PC-3 (cell line): ENCODE data around the gene COQ8A. TPM values are rescaled to one million over a fixed set of nuclear protein-coding genes. Genes with fewer than 3 reads are reported as not detected.

Source experiments
- ATAC-seq: fragments of 200-7000 bp; cut with Tn5 transposase; 2 replicates; pipeline ENCODE4 v1.9.1; 2020; ENCODE audit warnings: mild to moderate bottlenecking, moderate library complexity
- BruUV-seq: library from RNA; stranded (reverse); fragments of 400-500 nt; replicated peaks from 2 replicates; lab custom pipeline; 2021; lab: Mats Ljungman, UMichigan
- CTCF ChIA-PET: fragments of 300-600 bp; sonication (Branson Sonifier 250); formaldehyde crosslinking; loops from one replicate; lab custom pipeline; 2022; ENCODE audit warnings: antibody characterized with exemption; lab: Charles Lee
- POLR2A ChIA-PET: fragments of 300-600 bp; sonication (Branson Sonifier 250); formaldehyde crosslinking; loops from one replicate; lab custom pipeline; 2022; ENCODE audit warnings: antibody characterized with exemption; ENCODE audit not compliant: unreplicated experiment; lab: Charles Lee
- DNase-seq: peaks from one replicate; pipeline ENCODE4 v3.0.0-alpha.2; 2015
- H2AFZ ChIP-seq: fragments of 300-600 bp; sonication (generic); 2 replicates; pipeline ENCODE4 v1.6.0; 2016; ENCODE audit warnings: antibody characterized with exemption, low read length
- H3F3A ChIP-seq: fragments of 300-600 bp; sonication (generic); one replicate; pipeline ENCODE4 v1.6.0; 2017; ENCODE audit warnings: antibody characterized with exemption, low read length, control low read depth, mild to moderate bottlenecking; ENCODE audit not compliant: unreplicated experiment
- H3K27ac ChIP-seq: fragments of 300-600 bp; sonication (generic); 2 replicates; pipeline ENCODE4 v1.5.1; 2016; ENCODE audit warnings: mild to moderate bottlenecking, low read length
- H3K27me3 ChIP-seq: fragments of 300-600 bp; sonication (generic); 2 replicates; pipeline ENCODE4 v1.6.1; 2016; ENCODE audit warnings: low read length, mixed read lengths
- H3K36me3 ChIP-seq: fragments of 300-600 bp; sonication (generic); 2 replicates; pipeline ENCODE4 v1.6.1; 2016; ENCODE audit warnings: low read depth, mixed run types, low read length, mixed read lengths
- H3K4me1 ChIP-seq: fragments of 300-600 bp; sonication (generic); 2 replicates; pipeline ENCODE4 v1.5.1; 2016; ENCODE audit warnings: low read length; ENCODE audit not compliant: insufficient read depth
- H3K4me2 ChIP-seq: fragments of 300-600 bp; sonication (generic); 2 replicates; pipeline ENCODE4 v1.6.0; 2016; ENCODE audit warnings: low read length
- H3K4me3 ChIP-seq: fragments of 300-600 bp; sonication (generic); 2 replicates; pipeline ENCODE4 v1.5.1; 2016; ENCODE audit warnings: mild to moderate bottlenecking, low read length, mixed read lengths
- H3K79me2 ChIP-seq: fragments of 300-600 bp; sonication (generic); 2 replicates; pipeline ENCODE4 v1.6.1; 2017; ENCODE audit warnings: low read length, mixed read lengths
- H3K9ac ChIP-seq: fragments of 300-600 bp; sonication (generic); 2 replicates; pipeline ENCODE4 v1.6.0; 2016; ENCODE audit warnings: mild to moderate bottlenecking, low read length
- H3K9me2 ChIP-seq: fragments of 300-600 bp; sonication (generic); replicated peaks from 2 replicates; pipeline ENCODE4 v1.6.1; 2016; ENCODE audit warnings: mixed run types, low read length, mixed read lengths
- H3K9me3 ChIP-seq: fragments of 300-600 bp; sonication (generic); 2 replicates; pipeline ENCODE4 v1.6.1; 2016; ENCODE audit warnings: low read length, mixed read lengths
- H4K20me1 ChIP-seq: fragments of 300-600 bp; sonication (generic); 2 replicates; pipeline ENCODE4 v1.6.1; 2016; ENCODE audit warnings: low read length, mixed read lengths
- EZH2 ChIP-seq: fragments of 300-600 bp; sonication (generic); IDR thresholded peaks from one replicate; pipeline ENCODE4 v1.6.1; 2017; ENCODE audit warnings: antibody characterized with exemption, mild to moderate bottlenecking, low read length; ENCODE audit not compliant: unreplicated experiment
- EZH2phosphoT487 ChIP-seq: fragments of 300-600 bp; sonication (generic); IDR thresholded peaks from 2 replicates; pipeline ENCODE4 v1.6.1; 2018; ENCODE audit warnings: mild to moderate bottlenecking, antibody characterized with exemption, low read length, borderline replicate concordance
- intact Hi-C: fragments of 100-400 bp; cut with micrococcal nuclease; formaldehyde crosslinking; loops from 2 replicates; pipeline ENCODE4 v1.9.0; 2023
- total RNA-seq: library from RNA; depleted of rRNA; stranded (reverse); fragments of >200 nt; gene quantifications from 2 replicates; pipeline ENCODE4 v1.2.3, GENCODE V29; 2014
- TF ChIP-seq, protein P1 (sequence below): fragments of 300-600 bp; sonication (generic); conservative IDR thresholded peaks from 2 replicates; pipeline ENCODE4 v1.5.1; 2017; ENCODE audit warnings: antibody characterized with exemption, low read depth, mild to moderate bottlenecking, low read length

Gene COQ8A
- total RNA-seq, 1 experiment from 2014 or later = 67.0 TPM

DNA sequence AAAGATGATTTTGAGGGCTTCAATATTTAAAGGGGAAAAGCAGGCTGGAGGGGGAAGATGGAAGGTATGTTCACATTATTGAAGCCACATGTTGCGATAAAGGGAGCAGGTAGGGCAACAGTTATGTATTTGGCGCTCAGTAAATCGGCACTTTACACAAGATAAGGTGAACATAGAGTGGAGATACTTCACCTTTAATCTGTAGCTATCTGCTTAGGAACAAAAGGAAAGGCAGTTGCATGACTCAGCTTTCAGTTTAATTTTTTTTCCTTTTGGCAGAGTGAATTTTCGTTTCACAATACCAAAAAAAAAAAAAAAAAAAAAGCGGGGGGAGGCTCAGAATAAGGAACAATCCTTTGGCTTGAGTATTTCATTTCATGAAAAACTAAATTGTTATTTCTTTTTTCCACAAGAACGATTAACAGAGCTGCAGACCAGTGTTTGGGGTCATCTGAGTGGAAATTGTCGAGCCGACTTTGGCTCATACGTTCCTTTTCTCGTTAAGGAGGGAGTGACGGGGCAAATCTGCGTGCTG lies 1.1 kb upstream of the COQ8A start:
- ATAC-seq (no peak), DNase-seq (peak; percentile 74)
- H3K9me3 ChIP-seq = peaks cover 16% of the 10 kb centered on the region
- intact Hi-C loops = no loop called here
- TF ChIP-seq EZH2 (no peak), EZH2phosphoT487 (no peak)
- TF ChIP-seq, protein P1, sequence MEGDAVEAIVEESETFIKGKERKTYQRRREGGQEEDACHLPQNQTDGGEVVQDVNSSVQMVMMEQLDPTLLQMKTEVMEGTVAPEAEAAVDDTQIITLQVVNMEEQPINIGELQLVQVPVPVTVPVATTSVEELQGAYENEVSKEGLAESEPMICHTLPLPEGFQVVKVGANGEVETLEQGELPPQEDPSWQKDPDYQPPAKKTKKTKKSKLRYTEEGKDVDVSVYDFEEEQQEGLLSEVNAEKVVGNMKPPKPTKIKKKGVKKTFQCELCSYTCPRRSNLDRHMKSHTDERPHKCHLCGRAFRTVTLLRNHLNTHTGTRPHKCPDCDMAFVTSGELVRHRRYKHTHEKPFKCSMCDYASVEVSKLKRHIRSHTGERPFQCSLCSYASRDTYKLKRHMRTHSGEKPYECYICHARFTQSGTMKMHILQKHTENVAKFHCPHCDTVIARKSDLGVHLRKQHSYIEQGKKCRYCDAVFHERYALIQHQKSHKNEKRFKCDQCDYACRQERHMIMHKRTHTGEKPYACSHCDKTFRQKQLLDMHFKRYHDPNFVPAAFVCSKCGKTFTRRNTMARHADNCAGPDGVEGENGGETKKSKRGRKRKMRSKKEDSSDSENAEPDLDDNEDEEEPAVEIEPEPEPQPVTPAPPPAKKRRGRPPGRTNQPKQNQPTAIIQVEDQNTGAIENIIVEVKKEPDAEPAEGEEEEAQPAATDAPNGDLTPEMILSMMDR = no peak
- peaks cover 4% of the 10 kb centered on the region; the same call in 1 of the 2 replicates for H4K20me1 ChIP-seq
- ChIA-PET CTCF (interaction anchor here (0.6 to 0.7 kb wide), 2 partner anchors 207 to 602 kb away, joined by 3 read pairs; no protein-coding TSS in a partner anchor), POLR2A (interaction anchor here (0.6 to 0.7 kb wide), 6 partner anchors 8 to 1015 kb away, joined by 3 to 13 read pairs (median 6); partner anchors contain the start of gene PYCR2)
- peaks cover 10% of the 10 kb centered on the region for H3K36me3 ChIP-seq
- H3F3A ChIP-seq = no peaks in the 10 kb centered on the region
- H3K9me2 ChIP-seq = no peaks in the 10 kb centered on the region
- peak overlapping the region; percentile 87 for H3K27ac ChIP-seq
- peaks cover 27% of the 10 kb centered on the region for H3K4me1 ChIP-seq
- peak overlapping the region; percentile 88 for H3K9ac ChIP-seq
- H3K4me3 ChIP-seq = peak overlapping the region; percentile 77
- no peaks in the 10 kb centered on the region for H3K27me3 ChIP-seq
- BruUV-seq = no TSS peak
- peak overlapping the region; percentile 97 for H3K4me2 ChIP-seq
- H3K79me2 ChIP-seq = peaks cover 37% of the 10 kb centered on the region
- peak overlapping the region; percentile 93 for H2AFZ ChIP-seq

DNA sequence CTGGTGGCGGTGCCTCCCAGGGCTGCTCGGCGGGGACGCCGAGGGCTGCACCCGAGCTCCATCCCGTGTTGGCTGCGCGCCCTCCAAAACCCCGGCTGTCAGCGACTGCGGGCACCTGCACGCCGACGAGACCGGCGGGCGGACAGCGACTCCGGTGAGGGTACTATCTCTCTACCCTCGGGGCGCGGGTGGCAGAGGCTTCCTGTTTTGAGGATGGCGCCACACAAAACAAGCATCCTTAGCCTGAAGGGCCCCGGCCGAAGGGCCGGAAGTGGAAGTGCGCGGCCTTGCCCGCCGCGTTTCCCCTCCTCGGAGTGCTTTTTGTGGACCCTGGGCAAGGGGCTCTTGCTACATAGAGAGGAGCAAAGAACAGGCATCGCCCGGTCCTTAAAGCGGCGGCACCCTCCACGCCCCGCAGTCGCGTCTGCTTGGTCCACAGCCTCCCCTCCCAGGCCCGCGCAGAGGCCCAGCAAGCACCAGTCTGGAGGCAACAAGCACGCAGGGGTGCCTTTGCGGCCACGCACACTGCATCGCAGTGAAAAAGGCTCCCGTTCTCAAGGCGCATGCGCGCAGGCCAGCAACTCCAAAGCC lies 561 bp upstream of the COQ8A start:
- ChIA-PET CTCF (interaction anchor here (0.7 kb wide), 1 partner anchor 601 kb away, joined by 3 read pairs; no protein-coding TSS in a partner anchor), POLR2A (interaction anchor here (0.7 kb wide), 3 partner anchors 66 to 1016 kb away, joined by 3 to 13 read pairs (median 3); partner anchors contain the start of gene PYCR2)
- peak overlapping the region; percentile 88 for H3K9ac ChIP-seq
- H3K4me1 ChIP-seq = peaks cover 27% of the 10 kb centered on the region
- TF ChIP-seq, protein P1 = no peak
- TF ChIP-seq EZH2phosphoT487 (no peak), EZH2 (no peak)
- H3K9me3 ChIP-seq = peaks cover 10% of the 10 kb centered on the region
- ATAC-seq (peak; percentile 29), DNase-seq (peak; percentile 66)
- H3K9me2 ChIP-seq = no peaks in the 10 kb centered on the region
- peak overlapping the region; percentile 87 for H3K27ac ChIP-seq
- peak overlapping the region; percentile 97 for H3K4me2 ChIP-seq
- peaks cover 4% of the 10 kb centered on the region; the same call in 1 of the 2 replicates for H4K20me1 ChIP-seq
- no peaks in the 10 kb centered on the region for H3K27me3 ChIP-seq
- H3K36me3 ChIP-seq = peaks cover 6% of the 10 kb centered on the region; the same call in 1 of the 2 replicates
- peak overlapping the region; percentile 77 for H3K4me3 ChIP-seq
- TSS peak; percentile 90 for BruUV-seq
- peak overlapping the region; percentile 93 for H2AFZ ChIP-seq
- H3K79me2 ChIP-seq = peaks cover 40% of the 10 kb centered on the region
- no peaks in the 10 kb centered on the region for H3F3A ChIP-seq
- intact Hi-C loops = loop anchor here (2.0 to 10.0 kb wide), 2 partner anchors 69 to 155 kb away; partner anchors contain the start of gene PSEN2

DNA sequence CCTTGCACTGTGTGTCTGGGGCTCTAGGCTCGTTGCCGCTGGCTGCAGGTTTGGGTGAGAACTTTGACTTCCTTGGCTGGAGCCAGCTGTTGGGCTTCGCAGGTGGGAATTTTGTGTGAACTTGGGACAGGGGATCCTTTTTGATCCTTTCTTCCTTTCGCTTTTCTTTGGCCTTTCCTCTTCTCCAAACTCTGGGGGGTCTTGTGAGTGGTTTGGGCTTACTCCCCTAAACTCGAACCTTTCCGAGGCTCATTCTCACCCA lies 643 bp downstream of the COQ8A start:
- Histone ChIP-seq H4K20me1 (peaks cover 4% of the 10 kb centered on the region; the same call in 1 of the 2 replicates), H3K9me2 (no peaks in the 10 kb centered on the region), H3K79me2 (peaks cover 52% of the 10 kb centered on the region), H3K27me3 (no peaks in the 10 kb centered on the region), H2AFZ (peak overlapping the region; percentile 88), H3K36me3 (no peaks in the 10 kb centered on the region), H3K4me1 (peaks cover 27% of the 10 kb centered on the region), H3K9ac (peak overlapping the region; percentile 67), H3K4me2 (peak overlapping the region; percentile 96), H3K27ac (no peak overlapping the region), H3F3A (no peaks in the 10 kb centered on the region), H3K9me3 (no peaks in the 10 kb centered on the region; the same call in 1 of the 2 replicates), H3K4me3 (peak overlapping the region; percentile 79)
- DNase-seq (no peak), ATAC-seq (no peak)
- CTCF ChIA-PET = interaction anchor here (0.6 kb wide), 1 partner anchor 65 kb away, joined by 3 read pairs; no protein-coding TSS in a partner anchor
- POLR2A ChIA-PET = interaction anchor here (0.7 kb wide), 1 partner anchor 25 kb away, joined by 5 read pairs; no protein-coding TSS in a partner anchor
- BruUV-seq = no TSS peak
- intact Hi-C loops = loop anchor here (2.0 to 10.0 kb wide), 2 partner anchors 70 to 154 kb away; partner anchors contain the start of gene PSEN2
- TF ChIP-seq EZH2 (no peak), EZH2phosphoT487 (no peak)
- TF ChIP-seq, protein P1 = no peak
